Measurements from ENCODE around the gene NUDT14. TPM values are rescaled to one million over a fixed set of nuclear protein-coding genes. Genes with fewer than 3 reads are reported as not detected.

The NUDT14 gene
- total and polyA plus RNA-seq, 2 experiments from 2014 or later: 14.8 to 38.4 TPM

DNA sequence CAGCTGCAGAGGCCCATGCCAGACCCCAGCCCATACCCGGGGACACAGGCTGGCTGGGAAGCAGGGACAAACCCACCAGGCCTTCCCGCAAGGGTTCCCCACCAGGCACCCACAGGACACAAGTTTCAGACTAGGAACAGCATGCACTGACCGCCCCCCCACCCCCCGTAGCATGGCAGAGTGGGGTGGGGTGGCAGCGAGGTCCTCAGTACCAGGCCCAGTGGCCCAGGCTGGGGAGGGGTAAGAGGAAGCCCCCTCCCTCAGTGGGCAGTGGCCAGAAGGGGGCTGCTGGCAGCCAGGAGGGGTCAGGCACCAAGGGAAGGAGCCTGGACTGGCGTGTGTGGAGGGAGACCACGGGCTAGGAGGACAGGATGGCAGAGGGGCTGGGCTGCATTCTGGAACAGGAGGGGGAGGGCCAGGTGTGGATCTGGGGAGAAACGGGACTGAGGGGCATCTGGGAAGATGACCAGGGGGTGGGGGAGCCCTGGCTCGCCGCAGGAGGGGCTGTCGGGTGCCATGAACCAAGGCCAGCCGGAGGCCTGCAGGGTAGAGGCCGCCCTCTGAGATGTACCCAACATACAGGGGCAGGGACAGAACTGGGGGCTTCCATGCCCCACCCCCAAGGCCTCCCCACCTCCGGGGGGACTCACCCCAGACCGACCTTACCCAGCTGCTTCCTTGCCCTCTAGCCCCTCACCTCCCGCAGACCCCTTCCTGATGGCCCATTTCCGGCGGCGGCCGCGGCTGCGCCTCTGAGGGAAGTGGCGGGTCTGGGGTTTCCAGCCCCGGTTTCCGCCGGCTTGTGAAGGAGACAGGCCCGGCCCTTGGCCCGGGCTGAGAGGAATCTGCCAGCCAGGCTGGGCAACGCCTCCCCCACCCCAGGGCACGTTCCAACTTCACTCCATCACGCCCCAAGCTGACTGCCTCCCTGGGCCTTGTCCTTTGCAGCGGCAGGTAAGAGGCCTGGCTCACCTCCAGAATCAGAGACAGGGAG is 6.9 kb downstream of the NUDT14 start (continued):
- TF ChIP-seq, protein P1, sequence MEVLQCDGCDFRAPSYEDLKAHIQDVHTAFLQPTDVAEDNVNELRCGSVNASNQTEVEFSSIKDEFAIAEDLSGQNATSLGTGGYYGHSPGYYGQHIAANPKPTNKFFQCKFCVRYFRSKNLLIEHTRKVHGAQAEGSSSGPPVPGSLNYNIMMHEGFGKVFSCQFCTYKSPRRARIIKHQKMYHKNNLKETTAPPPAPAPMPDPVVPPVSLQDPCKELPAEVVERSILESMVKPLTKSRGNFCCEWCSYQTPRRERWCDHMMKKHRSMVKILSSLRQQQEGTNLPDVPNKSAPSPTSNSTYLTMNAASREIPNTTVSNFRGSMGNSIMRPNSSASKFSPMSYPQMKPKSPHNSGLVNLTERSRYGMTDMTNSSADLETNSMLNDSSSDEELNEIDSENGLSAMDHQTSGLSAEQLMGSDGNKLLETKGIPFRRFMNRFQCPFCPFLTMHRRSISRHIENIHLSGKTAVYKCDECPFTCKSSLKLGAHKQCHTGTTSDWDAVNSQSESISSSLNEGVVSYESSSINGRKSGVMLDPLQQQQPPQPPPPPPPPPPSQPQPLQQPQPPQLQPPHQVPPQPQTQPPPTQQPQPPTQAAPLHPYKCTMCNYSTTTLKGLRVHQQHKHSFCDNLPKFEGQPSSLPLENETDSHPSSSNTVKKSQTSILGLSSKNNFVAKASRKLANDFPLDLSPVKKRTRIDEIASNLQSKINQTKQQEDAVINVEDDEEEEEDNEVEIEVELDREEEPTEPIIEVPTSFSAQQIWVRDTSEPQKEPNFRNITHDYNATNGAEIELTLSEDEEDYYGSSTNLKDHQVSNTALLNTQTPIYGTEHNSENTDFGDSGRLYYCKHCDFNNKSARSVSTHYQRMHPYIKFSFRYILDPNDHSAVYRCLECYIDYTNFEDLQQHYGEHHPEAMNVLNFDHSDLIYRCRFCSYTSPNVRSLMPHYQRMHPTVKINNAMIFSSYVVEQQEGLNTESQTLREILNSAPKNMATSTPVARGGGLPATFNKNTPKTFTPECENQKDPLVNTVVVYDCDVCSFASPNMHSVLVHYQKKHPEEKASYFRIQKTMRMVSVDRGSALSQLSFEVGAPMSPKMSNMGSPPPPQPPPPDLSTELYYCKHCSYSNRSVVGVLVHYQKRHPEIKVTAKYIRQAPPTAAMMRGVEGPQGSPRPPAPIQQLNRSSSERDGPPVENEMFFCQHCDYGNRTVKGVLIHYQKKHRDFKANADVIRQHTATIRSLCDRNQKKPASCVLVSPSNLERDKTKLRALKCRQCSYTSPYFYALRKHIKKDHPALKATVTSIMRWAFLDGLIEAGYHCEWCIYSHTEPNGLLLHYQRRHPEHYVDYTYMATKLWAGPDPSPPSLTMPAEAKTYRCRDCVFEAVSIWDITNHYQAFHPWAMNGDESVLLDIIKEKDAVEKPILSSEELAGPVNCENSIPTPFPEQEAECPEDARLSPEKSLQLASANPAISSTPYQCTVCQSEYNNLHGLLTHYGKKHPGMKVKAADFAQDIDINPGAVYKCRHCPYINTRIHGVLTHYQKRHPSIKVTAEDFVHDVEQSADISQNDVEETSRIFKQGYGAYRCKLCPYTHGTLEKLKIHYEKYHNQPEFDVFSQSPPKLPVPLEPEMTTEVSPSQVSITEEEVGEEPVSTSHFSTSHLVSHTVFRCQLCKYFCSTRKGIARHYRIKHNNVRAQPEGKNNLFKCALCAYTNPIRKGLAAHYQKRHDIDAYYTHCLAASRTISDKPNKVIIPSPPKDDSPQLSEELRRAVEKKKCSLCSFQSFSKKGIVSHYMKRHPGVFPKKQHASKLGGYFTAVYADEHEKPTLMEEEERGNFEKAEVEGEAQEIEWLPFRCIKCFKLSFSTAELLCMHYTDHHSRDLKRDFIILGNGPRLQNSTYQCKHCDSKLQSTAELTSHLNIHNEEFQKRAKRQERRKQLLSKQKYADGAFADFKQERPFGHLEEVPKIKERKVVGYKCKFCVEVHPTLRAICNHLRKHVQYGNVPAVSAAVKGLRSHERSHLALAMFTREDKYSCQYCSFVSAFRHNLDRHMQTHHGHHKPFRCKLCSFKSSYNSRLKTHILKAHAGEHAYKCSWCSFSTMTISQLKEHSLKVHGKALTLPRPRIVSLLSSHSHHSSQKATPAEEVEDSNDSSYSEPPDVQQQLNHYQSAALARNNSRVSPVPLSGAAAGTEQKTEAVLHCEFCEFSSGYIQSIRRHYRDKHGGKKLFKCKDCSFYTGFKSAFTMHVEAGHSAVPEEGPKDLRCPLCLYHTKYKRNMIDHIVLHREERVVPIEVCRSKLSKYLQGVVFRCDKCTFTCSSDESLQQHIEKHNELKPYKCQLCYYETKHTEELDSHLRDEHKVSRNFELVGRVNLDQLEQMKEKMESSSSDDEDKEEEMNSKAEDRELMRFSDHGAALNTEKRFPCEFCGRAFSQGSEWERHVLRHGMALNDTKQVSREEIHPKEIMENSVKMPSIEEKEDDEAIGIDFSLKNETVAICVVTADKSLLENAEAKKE (CRISPR knock-in tag; IDR thresholded peaks at IDR 0.05): no peak
- no peak for TF ChIP-seq STAT1 (IDR thresholded peaks at IDR 0.05; ENCODE audit: unreplicated experiment)
- no peak for TF ChIP-seq EZH2phosphoT487 (IDR thresholded peaks at IDR 0.05; ENCODE audit: unreplicated experiment)
- no peak for TF ChIP-seq NANOG (IDR thresholded peaks at IDR 0.05; ENCODE audit: borderline replicate concordance)
- TF ChIP-seq, protein P2, sequence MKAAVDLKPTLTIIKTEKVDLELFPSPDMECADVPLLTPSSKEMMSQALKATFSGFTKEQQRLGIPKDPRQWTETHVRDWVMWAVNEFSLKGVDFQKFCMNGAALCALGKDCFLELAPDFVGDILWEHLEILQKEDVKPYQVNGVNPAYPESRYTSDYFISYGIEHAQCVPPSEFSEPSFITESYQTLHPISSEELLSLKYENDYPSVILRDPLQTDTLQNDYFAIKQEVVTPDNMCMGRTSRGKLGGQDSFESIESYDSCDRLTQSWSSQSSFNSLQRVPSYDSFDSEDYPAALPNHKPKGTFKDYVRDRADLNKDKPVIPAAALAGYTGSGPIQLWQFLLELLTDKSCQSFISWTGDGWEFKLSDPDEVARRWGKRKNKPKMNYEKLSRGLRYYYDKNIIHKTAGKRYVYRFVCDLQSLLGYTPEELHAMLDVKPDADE (IDR thresholded peaks at IDR 0.05): no peak

DNA sequence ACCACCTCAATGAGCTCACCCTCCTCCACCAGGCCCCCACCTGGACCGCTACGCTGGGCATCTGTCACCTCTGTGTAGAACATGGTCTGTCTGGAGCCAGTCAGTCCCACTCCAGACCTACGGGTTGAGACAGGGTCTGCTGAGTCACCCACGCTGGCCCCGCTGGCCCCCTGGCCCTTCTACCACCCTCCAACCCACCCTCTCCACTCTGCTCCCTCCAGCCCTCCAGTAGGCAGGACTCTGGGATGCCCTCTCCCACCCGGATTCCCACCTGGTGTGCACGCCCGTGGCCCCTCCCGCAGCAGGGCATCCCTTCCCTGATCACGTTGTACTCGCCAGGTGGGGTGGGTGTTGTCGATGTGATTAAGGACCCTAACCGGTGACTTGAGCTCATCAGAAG is 8.0 kb downstream of the NUDT14 start:
- ATAC-seq (no peak), DNase-seq (ENCODE audit: low spot score) (no peak)
- TF ChIP-seq POLR2AphosphoS5 (IDR thresholded peaks at IDR 0.05; ENCODE audit: low read depth) (no peak), CREB1 (CRISPR knock-in tag; IDR thresholded peaks at IDR 0.05; ENCODE audit: low read depth) (no peak), NANOG (IDR thresholded peaks at IDR 0.05; ENCODE audit: borderline replicate concordance) (no peak)
- Mint-ChIP-seq H3K4me3 (no peak overlapping the region), H3K4me1 (no peaks in the 10 kb centered on the region), H3K27me3 (ENCODE audit: insufficient read depth, low read depth, poor library complexity) (peaks cover 11% of the 10 kb centered on the region), H3K27ac (no peak overlapping the region), H3K9me3 (no peaks in the 10 kb centered on the region), H3K36me3 (ENCODE audit: low read depth) (no peaks in the 10 kb centered on the region)
- H3K36me3 ChIP-seq (ENCODE audit: insufficient read depth): no peaks in the 10 kb centered on the region
- H2AFZ ChIP-seq: no peak overlapping the region
- H3K4me1 ChIP-seq (ENCODE audit: insufficient read depth): no peaks in the 10 kb centered on the region
- no peak overlapping the region for H3K4me3 ChIP-seq
- no peak overlapping the region for H3K27ac ChIP-seq (ENCODE audit: low read depth)
- H3K4me2 ChIP-seq: no peak overlapping the region
- peaks cover 6% of the 10 kb centered on the region; the same call in 1 of the 2 replicates for H3K27me3 ChIP-seq (ENCODE audit: insufficient read depth)
- H3F3A ChIP-seq (replicated peaks; ENCODE audit: low read depth): no peaks in the 10 kb centered on the region
- H3K79me2 ChIP-seq (replicated peaks; ENCODE audit: insufficient read depth): no peaks in the 10 kb centered on the region
- no peaks in the 10 kb centered on the region for H3K9me2 ChIP-seq (ENCODE audit: insufficient read depth)
- H4K20me1 ChIP-seq (replicated peaks; ENCODE audit: insufficient read depth): no peaks in the 10 kb centered on the region; the same call in 1 of the 2 replicates
